WERI-Rb-1 (cell line): Measurements from ENCODE around the gene PITPNC1.

Experiments
- DNase-seq: peaks from one replicate; pipeline ENCODE4 v3.0.0-alpha.2; 2020
- H3K27ac ChIP-seq: fragments of 250-450 bp; sonication (Bioruptor Pico); 2 replicates; pipeline ENCODE4 v1.5.1; 2020; ENCODE audit warnings: mild to moderate bottlenecking, moderate library complexity
- H3K27me3 ChIP-seq: fragments of 250-450 bp; sonication (Bioruptor Pico); 2 replicates; pipeline ENCODE4 v1.5.1; 2021; ENCODE audit warnings: mild to moderate bottlenecking, low read depth, moderate library complexity; ENCODE audit not compliant: insufficient read depth, severe bottlenecking
- H3K36me3 ChIP-seq: fragments of 250-450 bp; sonication (Bioruptor Pico); 2 replicates; pipeline ENCODE4 v1.5.1; 2020; ENCODE audit warnings: mild to moderate bottlenecking, moderate library complexity
- H3K4me3 ChIP-seq: 2 replicates; pipeline ENCODE4 v1.5.1; 2011; ENCODE audit warnings: low read depth, mild to moderate bottlenecking, control low read depth, low read length
- H3K9me3 ChIP-seq: fragments of 250-450 bp; sonication (Bioruptor Pico); 2 replicates; pipeline ENCODE4 v1.5.1; 2021; ENCODE audit warnings: mild to moderate bottlenecking, moderate library complexity; ENCODE audit not compliant: severe bottlenecking
- CTCF ChIP-seq: IDR thresholded peaks from 2 replicates; pipeline ENCODE4 v1.5.1; 2011; ENCODE audit warnings: low read depth, mild to moderate bottlenecking, control low read depth, inconsistent platforms, low read length

The PITPNC1 gene

GRCh38 chr17:67523101-67523500 lies 146.0 kb downstream of the PITPNC1 start:
- H3K4me3 ChIP-seq = no peak overlapping the region
- no peaks in the 10 kb centered on the region for H3K27me3 ChIP-seq
- DNase-seq = no peak
- TF ChIP-seq CTCF = no peak
- H3K27ac ChIP-seq = no peak overlapping the region
- H3K36me3 ChIP-seq = no peaks in the 10 kb centered on the region
- H3K9me3 ChIP-seq = no peaks in the 10 kb centered on the region

DNA sequence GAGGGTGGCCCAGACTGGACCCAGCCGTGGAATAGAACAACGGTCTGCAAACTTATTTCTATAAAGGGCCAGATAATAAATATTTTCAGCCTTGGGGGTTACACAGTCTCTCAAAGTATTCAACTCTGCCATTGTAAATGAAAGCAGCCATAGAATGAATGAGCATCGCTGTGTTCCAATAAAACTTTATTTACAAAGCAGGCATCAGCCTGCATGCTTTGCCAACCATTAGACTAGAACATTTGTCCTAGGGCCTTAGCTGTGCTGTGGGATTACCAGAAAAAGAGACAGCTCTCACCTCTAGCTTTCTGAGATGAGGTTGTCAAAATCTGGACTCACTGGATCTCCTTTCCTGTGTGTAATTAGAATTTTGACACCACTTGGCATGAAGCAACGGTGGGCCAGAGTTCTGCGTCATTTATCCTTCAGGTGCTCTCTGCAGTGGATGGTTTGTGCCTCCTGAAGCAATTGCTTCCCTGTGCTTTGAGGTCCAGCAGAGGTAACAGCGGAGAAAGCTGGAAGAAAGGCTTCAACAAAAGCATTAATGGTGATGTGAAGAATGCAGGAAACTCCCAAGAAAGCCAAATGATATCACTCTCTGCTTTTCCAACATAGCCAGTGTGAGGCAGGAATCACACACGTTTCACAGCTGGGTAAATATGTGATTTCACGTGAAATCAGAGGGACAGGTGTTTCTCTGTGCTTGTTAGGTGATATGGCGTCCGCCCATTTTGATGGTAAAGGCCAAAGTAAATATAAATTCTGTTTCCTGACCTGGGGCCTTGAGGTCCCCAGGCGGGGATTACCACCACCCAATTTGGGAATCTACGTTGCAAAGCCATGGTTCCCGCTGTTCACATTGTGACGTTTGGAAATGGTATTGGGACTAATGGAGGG lies 148.4 kb downstream of the PITPNC1 start:
- Histone ChIP-seq H3K27me3 (no peaks in the 10 kb centered on the region), H3K27ac (no peak overlapping the region), H3K9me3 (no peaks in the 10 kb centered on the region), H3K4me3 (no peak overlapping the region), H3K36me3 (no peaks in the 10 kb centered on the region)
- DNase-seq = no peak
- TF ChIP-seq CTCF = no peak

DNA sequence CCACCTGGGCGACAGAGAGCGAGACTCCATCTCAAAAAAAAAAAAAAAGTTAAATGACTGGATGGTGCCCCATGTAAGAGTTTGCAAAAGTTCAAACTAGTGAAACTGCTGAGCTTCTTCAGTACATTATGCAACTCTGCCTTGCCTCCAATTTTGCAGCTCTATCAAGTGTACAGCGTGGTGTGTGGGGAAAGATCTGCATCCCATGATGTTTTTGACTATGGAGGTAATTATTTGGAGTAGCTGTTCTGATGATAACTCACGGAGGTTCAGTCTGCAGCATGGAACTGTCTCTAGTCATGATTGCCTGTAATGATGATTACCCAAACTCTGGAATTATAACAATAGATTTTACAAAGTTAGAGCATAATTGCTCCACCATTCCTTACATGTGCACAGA lies 149.6 kb downstream of the PITPNC1 start:
- no peak for DNase-seq
- TF ChIP-seq CTCF = no peak
- H3K9me3 ChIP-seq = no peaks in the 10 kb centered on the region
- H3K27me3 ChIP-seq = no peaks in the 10 kb centered on the region
- H3K27ac ChIP-seq = no peak overlapping the region
- no peaks in the 10 kb centered on the region for H3K36me3 ChIP-seq
- H3K4me3 ChIP-seq = no peak overlapping the region

DNA sequence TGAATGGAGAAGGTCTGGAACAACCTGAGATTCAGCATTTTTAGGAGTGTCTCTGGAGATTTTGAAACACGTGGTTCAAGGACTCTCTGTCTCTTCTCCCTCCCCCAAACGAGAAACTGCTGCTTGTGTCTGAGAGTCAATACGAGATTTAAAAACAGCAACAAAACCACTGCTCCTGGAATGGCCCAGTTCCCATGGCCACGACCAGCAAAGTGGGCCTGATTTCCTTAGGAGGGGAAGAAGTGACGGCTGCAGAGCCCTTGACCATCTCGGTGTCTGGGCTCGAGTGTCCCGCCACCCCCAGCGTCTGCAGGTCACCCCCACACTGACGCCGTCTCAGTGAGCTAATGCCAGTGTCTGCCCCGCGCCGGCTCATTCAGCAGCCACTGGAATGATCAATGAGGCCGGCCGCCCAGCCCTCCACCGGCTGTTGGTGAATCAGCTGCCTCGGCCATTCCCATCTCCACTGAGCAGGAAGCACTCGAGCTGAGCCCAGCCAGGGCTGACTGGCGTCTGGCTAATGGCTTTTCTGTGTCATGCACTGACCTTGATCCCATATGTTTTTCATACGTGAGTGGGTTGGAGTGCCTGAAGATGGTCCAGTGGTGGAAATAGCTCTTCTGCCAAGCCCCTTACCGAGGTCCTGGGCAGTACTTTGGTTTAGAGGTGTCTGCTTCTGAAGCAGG lies 151.8 kb downstream of the PITPNC1 start:
- Histone ChIP-seq H3K27ac (peak overlapping the region; percentile 74), H3K36me3 (no peaks in the 10 kb centered on the region), H3K27me3 (no peaks in the 10 kb centered on the region), H3K4me3 (peak overlapping the region; percentile 20), H3K9me3 (no peaks in the 10 kb centered on the region)
- TF ChIP-seq CTCF = no peak
- DNase-seq = peak; percentile 92

DNA sequence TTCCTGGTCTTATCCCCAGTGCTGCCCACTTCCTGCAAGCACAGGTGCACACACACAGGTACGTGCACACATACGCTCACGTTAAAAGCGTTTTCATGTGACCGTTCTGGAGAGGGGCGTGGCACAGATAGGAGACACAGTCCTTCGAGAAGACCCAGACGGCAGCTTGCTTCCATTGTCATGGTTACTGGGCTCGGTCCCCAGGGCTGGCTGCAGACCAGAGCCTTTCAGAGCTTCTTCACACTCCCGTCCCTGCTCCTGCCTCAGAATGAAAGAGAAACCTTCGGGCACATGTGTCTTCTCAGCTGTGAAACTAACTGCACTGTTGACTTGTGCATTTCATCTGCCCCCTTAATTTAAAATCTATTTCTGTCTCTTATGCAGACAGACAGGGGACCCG lies 154.2 kb downstream of the PITPNC1 start:
- Histone ChIP-seq H3K9me3 (no peaks in the 10 kb centered on the region), H3K27me3 (no peaks in the 10 kb centered on the region), H3K27ac (no peak overlapping the region), H3K36me3 (no peaks in the 10 kb centered on the region), H3K4me3 (no peak overlapping the region)
- no peak for DNase-seq
- TF ChIP-seq CTCF = no peak
